ENCODE data around the gene SLAMF9.

The SLAMF9 gene

GRCh38 chr1:159930216-159930615 is 23.8 kb downstream of the SLAMF9 start:
- Histone ChIP-seq H4K20me1 (ENCODE audit: low read depth, low read length) (no peaks in the 10 kb centered on the region), H3K9ac (ENCODE audit: low read length) (no peak overlapping the region), H3K79me2 (ENCODE audit: insufficient read depth, low read length) (peaks cover under 1% of the 10 kb centered on the region; the same call in 1 of the 2 replicates), H2AFZ (ENCODE audit: low read depth, low read length, severe bottlenecking) (no peak overlapping the region), H3K9me3 (ENCODE audit: insufficient read depth, low read length) (no peaks in the 10 kb centered on the region), H3K9me2 (replicated peaks; ENCODE audit: insufficient read depth, low read length) (no peaks in the 10 kb centered on the region), H3K27ac (ENCODE audit: low read depth, low read length) (no peak overlapping the region), H3K4me3 (ENCODE audit: insufficient read depth, low read length, poor library complexity, severe bottlenecking) (no peak overlapping the region), H3F3A (ENCODE audit: insufficient read depth) (no peaks in the 10 kb centered on the region), H3K4me2 (ENCODE audit: low read depth, low read length, poor library complexity, severe bottlenecking) (no peak overlapping the region), H3K27me3 (ENCODE audit: low read length) (no peaks in the 10 kb centered on the region), H3K36me3 (ENCODE audit: low read length) (no peaks in the 10 kb centered on the region)
- TF ChIP-seq, protein P1, sequence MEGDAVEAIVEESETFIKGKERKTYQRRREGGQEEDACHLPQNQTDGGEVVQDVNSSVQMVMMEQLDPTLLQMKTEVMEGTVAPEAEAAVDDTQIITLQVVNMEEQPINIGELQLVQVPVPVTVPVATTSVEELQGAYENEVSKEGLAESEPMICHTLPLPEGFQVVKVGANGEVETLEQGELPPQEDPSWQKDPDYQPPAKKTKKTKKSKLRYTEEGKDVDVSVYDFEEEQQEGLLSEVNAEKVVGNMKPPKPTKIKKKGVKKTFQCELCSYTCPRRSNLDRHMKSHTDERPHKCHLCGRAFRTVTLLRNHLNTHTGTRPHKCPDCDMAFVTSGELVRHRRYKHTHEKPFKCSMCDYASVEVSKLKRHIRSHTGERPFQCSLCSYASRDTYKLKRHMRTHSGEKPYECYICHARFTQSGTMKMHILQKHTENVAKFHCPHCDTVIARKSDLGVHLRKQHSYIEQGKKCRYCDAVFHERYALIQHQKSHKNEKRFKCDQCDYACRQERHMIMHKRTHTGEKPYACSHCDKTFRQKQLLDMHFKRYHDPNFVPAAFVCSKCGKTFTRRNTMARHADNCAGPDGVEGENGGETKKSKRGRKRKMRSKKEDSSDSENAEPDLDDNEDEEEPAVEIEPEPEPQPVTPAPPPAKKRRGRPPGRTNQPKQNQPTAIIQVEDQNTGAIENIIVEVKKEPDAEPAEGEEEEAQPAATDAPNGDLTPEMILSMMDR (IDR thresholded peaks at IDR 0.05; ENCODE audit: insufficient read depth, low read length, poor library complexity, severe bottlenecking): no peak
- no peak for TF ChIP-seq EZH2phosphoT487 (conservative IDR thresholded peaks at IDR 0.05; ENCODE audit: low read length)

DNA sequence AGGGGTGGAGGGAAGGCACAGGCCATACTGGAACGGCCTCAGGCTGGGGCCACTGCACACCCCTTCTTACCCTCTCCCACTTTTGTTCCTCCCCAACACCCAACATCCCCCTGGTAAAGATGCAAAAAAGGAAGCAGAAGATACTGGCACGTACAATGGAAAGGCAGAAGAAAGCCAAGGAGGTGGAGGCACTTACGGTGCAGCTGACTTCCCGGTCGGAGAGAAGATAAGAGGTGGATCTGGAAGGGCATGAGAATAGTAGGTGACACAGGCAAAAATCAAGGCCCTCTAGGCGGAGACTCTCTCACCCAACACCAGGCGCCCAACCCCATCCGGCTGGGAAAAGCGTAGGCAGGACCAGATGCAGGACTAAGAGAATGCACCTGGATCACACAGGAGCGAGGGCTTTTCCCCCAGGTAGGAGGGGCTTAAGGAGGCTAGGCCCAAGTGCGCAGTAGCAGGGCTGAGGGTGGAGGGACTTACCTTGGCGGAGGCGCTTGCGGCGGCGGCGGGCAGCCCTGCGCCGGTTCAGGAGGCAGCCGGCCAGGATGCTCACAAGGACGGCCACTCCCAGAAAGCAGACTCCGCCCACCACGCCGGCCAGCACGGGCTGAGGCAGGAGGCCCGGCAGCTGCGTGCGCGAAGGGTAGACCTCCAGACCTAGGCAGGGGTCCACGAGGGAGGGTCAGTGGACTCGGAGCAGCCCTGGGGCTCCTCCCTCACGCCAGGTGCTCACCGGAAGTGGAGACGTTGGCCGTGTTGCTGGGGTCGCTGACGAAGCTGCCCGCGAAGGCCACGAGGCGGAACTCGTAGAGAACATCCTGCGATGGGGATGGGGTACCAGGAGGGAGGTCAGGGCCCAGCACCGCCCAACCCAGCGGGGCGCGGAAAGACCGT is 24.6 kb downstream of the SLAMF9 start:
- Histone ChIP-seq H3K79me2 (ENCODE audit: insufficient read depth, low read length) (peaks cover 9% of the 10 kb centered on the region), H3K9ac (ENCODE audit: low read length) (no peak overlapping the region), H3K4me2 (ENCODE audit: low read depth, low read length, poor library complexity, severe bottlenecking) (no peak overlapping the region), H3F3A (ENCODE audit: insufficient read depth) (no peaks in the 10 kb centered on the region), H3K27me3 (ENCODE audit: low read length) (no peaks in the 10 kb centered on the region), H2AFZ (ENCODE audit: low read depth, low read length, severe bottlenecking) (no peak overlapping the region), H4K20me1 (ENCODE audit: low read depth, low read length) (no peaks in the 10 kb centered on the region), H3K36me3 (ENCODE audit: low read length) (no peaks in the 10 kb centered on the region), H3K27ac (ENCODE audit: low read depth, low read length) (no peak overlapping the region), H3K9me3 (ENCODE audit: insufficient read depth, low read length) (no peaks in the 10 kb centered on the region), H3K9me2 (replicated peaks; ENCODE audit: insufficient read depth, low read length) (no peaks in the 10 kb centered on the region), H3K4me3 (ENCODE audit: insufficient read depth, low read length, poor library complexity, severe bottlenecking) (no peak overlapping the region)
- no peak for TF ChIP-seq EZH2phosphoT487 (conservative IDR thresholded peaks at IDR 0.05; ENCODE audit: low read length)
- TF ChIP-seq, protein P1 (IDR thresholded peaks at IDR 0.05; ENCODE audit: insufficient read depth, low read length, poor library complexity, severe bottlenecking): no peak

GRCh38 chr1:159928491-159929050 is 25.5 kb downstream of the SLAMF9 start:
- H3K79me2 ChIP-seq (ENCODE audit: insufficient read depth, low read length): peaks cover 17% of the 10 kb centered on the region
- H4K20me1 ChIP-seq (ENCODE audit: low read depth, low read length): no peaks in the 10 kb centered on the region
- no peak overlapping the region for H3K4me3 ChIP-seq (ENCODE audit: insufficient read depth, low read length, poor library complexity, severe bottlenecking)
- no peaks in the 10 kb centered on the region; the same call in 1 of the 2 replicates for H3F3A ChIP-seq (ENCODE audit: insufficient read depth)
- no peaks in the 10 kb centered on the region for H3K9me3 ChIP-seq (ENCODE audit: insufficient read depth, low read length)
- H3K27ac ChIP-seq (ENCODE audit: low read depth, low read length): no peak overlapping the region
- H3K9me2 ChIP-seq (replicated peaks; ENCODE audit: insufficient read depth, low read length): no peaks in the 10 kb centered on the region
- no peaks in the 10 kb centered on the region for H3K36me3 ChIP-seq (ENCODE audit: low read length)
- H2AFZ ChIP-seq (ENCODE audit: low read depth, low read length, severe bottlenecking): no peak overlapping the region
- no peak overlapping the region for H3K9ac ChIP-seq (ENCODE audit: low read length)
- H3K27me3 ChIP-seq (ENCODE audit: low read length): no peaks in the 10 kb centered on the region
- H3K4me2 ChIP-seq (ENCODE audit: low read depth, low read length, poor library complexity, severe bottlenecking): no peak overlapping the region
- TF ChIP-seq, protein P1 (IDR thresholded peaks at IDR 0.05; ENCODE audit: insufficient read depth, low read length, poor library complexity, severe bottlenecking): no peak

All from SU-DHL-6 (cell line).